Measurements from ENCODE around the gene TPRG1L. TPM values are rescaled to one million over a fixed set of nuclear protein-coding genes. Genes with fewer than 3 reads are reported as not detected.
A peak's percentile ranks its signal among the peaks of the same experiment; 100 is the strongest.

Gene TPRG1L
- total RNA-seq, 2 donors from 2014 or later, result 11.9 to 18.4 TPM

GRCh38 chr1:3632298-3632697 lies 7.5 kb downstream of the TPRG1L start:
- ATAC-seq, result no peak
- no peak overlapping the region for H3K27ac Mint-ChIP-seq
- peaks cover 0 to 3% of the 10 kb centered on the region in 2 donors for H3K4me1 Mint-ChIP-seq (ENCODE audit: low read depth in 2 of 2)

DNA sequence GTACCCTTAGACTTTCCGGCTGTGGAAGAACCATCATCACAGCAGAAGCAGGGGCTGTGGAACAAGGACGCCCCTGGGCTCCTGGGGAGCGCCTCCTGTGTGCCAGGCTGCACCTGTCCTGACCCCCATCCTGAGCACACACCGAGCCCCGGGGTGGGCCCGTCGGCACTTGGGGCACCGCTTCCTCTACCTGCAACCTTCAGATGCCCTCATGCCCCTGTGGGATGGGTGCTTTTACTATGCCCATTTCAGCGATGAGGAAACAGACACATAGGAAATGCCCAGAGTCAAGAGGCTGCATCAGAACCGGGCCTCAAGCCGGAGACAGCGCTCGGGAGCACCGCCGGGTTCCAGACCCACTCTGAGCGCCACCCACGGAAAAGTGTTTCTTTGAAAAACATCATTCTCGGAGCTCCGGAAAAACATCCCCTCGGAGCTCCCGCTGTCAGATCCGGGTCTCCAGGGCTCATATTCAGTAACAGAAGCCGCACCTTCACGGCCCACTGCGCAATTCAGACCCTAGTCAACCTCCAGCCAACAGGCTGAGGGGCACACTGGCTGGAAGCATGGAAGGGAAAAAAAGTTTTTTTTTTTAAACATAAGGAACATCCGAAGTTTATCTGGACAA lies 8.0 kb downstream of the TPRG1L start:
- Mint-ChIP-seq H3K27ac (no peak overlapping the region), H3K9me3 (no peaks in the 10 kb centered on the region), H3K36me3 (peaks cover 10% of the 10 kb centered on the region), H3K4me1 (ENCODE audit: low read depth in 2 of 2) (peaks cover 0 to 3% of the 10 kb centered on the region in 2 donors), H3K4me3 (no peak overlapping the region), H3K27me3 (no peaks in the 10 kb centered on the region)
- no peak for DNase-seq (ENCODE audit: low spot score)
- no peak for ATAC-seq

More at GRCh38 chr1:3632298-3632697, 7.5 kb downstream of the TPRG1L start:
- H3K36me3 Mint-ChIP-seq, result peaks cover 10% of the 10 kb centered on the region
- no peaks in the 10 kb centered on the region for H3K9me3 Mint-ChIP-seq
- H3K4me3 Mint-ChIP-seq, result no peak overlapping the region
- DNase-seq (ENCODE audit: low spot score), result no peak
- H3K27me3 Mint-ChIP-seq, result no peaks in the 10 kb centered on the region

GRCh38 chr1:3633344-3634058 lies 8.7 kb downstream of the TPRG1L start:
- Mint-ChIP-seq H3K9me3 (no peaks in the 10 kb centered on the region), H3K27me3 (no peaks in the 10 kb centered on the region), H3K27ac (no peak overlapping the region), H3K4me1 (ENCODE audit: low read depth in 2 of 2) (peaks cover 0 to 3% of the 10 kb centered on the region in 2 donors), H3K4me3 (no peak overlapping the region), H3K36me3 (peaks cover 10% of the 10 kb centered on the region)
- no peak for ATAC-seq
- DNase-seq (ENCODE audit: low spot score), result no peak

DNA sequence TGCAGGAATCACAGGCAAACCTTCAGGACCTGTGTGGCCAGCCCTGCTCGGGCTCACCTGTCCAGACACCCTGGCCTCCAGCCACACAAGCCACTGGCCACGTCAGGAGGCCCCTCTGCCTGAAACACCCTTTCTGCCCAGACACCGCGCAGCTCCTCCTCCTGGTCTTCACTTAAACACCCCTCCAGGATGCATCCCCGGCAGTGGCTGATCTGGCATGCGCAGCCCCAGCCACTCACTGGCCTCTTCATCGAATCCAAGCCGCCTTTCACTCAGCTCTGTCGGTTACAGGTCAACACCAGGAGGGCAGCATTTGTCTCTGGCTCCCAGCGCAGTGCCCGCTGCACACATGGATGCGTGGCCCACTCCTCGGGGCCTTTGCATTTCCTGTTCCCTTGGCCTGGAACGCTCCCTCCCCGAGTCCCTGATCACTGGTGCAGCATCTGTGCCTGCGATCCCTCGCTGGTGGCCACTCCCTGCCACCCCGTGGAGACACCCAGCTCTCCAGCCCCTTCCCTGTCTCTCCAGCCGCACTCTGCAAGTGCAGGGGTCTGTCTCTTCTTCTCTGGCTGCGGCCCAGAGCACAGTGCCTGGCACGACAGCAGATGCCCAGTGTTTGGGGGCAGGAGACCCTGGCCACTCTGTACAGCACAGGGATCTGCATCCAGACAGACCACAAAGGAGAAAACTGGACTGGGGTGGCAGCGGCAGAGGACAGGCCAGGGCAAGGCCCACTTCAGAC lies 9.4 kb downstream of the TPRG1L start:
- Mint-ChIP-seq H3K27ac (no peak overlapping the region), H3K4me1 (ENCODE audit: low read depth in 2 of 2) (peaks cover 0 to 3% of the 10 kb centered on the region in 2 donors), H3K27me3 (no peaks in the 10 kb centered on the region), H3K9me3 (no peaks in the 10 kb centered on the region), H3K36me3 (peaks cover 10% of the 10 kb centered on the region), H3K4me3 (no peak overlapping the region)
- DNase-seq (ENCODE audit: low spot score), result no peak
- ATAC-seq, result no peak

- peaks cover 0 to 3% of the 10 kb centered on the region in 2 donors for H3K4me1 Mint-ChIP-seq (ENCODE audit: low read depth in 2 of 2)
- H3K9me3 Mint-ChIP-seq, result no peaks in the 10 kb centered on the region
- no peak overlapping the region for H3K27ac Mint-ChIP-seq
- ATAC-seq (no peak), DNase-seq (ENCODE audit: low spot score) (no peak)
- no peak overlapping the region for H3K4me3 Mint-ChIP-seq
- H3K36me3 Mint-ChIP-seq, result peaks cover 10% of the 10 kb centered on the region
- H3K27me3 Mint-ChIP-seq, result no peaks in the 10 kb centered on the region
These were observed 11.3 kb downstream of the TPRG1L start for GRCh38 chr1:3636080-3636479.

GRCh38 chr1:3636531-3636930 lies 11.7 kb downstream of the TPRG1L start:
- Mint-ChIP-seq H3K4me3 (no peak overlapping the region), H3K36me3 (peaks cover 10% of the 10 kb centered on the region), H3K9me3 (no peaks in the 10 kb centered on the region), H3K27ac (no peak overlapping the region), H3K27me3 (no peaks in the 10 kb centered on the region), H3K4me1 (ENCODE audit: low read depth in 2 of 2) (peaks cover 0 to 3% of the 10 kb centered on the region in 2 donors)
- DNase-seq (ENCODE audit: low spot score) (peak; percentile 18), ATAC-seq (no peak)

DNA sequence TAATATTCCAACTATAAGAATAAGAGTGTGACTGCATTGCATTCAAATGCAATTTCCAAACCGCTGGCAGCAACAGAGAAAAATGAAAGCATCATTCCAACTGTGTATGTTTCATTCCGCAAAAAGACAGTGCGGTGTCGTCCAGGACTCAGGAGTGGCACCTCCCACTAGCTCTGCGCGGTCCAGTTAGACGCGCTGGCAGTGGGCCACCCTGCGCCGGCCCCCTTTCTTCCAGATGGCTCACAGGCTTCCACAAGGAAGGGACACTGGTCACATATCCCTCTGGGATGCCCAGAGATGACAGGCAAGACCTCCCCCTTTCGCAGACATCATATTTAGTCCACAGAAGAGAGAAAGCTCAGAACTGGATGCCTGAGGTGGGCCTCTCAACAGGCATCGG lies 13.2 kb downstream of the TPRG1L start:
- no peak overlapping the region for H3K27ac Mint-ChIP-seq
- H3K4me1 Mint-ChIP-seq (ENCODE audit: low read depth in 2 of 2), result peaks cover 0 to 6% of the 10 kb centered on the region in 2 donors
- peaks cover 10% of the 10 kb centered on the region for H3K36me3 Mint-ChIP-seq
- DNase-seq (ENCODE audit: low spot score) (peak; percentile 25), ATAC-seq (no peak)
- H3K4me3 Mint-ChIP-seq, result no peak overlapping the region
- no peaks in the 10 kb centered on the region for H3K9me3 Mint-ChIP-seq
- H3K27me3 Mint-ChIP-seq, result no peaks in the 10 kb centered on the region

DNA sequence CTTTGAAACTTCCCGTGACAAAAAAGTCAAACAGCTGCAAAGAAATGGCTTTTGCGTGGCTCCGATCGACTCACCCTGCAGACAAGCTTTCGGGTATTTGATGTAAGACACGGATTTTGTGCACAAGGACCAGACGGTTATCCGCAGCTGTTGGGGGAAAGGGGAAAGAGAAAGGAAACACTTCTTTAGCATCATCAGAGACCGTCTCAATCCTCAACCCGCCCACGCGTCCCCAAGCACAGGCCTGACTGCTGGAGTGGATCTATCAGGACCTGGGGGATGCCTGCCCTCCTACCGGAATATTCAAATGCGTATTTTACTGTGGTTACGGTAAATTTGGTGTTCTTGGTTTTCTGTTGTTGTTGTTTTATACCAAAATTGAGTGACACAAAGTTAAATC lies 13.9 kb downstream of the TPRG1L start:
- Mint-ChIP-seq H3K4me3 (no peak overlapping the region), H3K27me3 (no peaks in the 10 kb centered on the region), H3K4me1 (ENCODE audit: low read depth in 2 of 2) (peaks cover 0 to 6% of the 10 kb centered on the region in 2 donors), H3K27ac (no peak overlapping the region), H3K9me3 (no peaks in the 10 kb centered on the region), H3K36me3 (peaks cover 10% of the 10 kb centered on the region)
- ATAC-seq, result no peak
- peak; percentile 28 for DNase-seq (ENCODE audit: low spot score)

- peak in 1 of 2 donors; percentile 11 for ATAC-seq
- peaks cover 0 to 6% of the 10 kb centered on the region in 2 donors for H3K4me1 Mint-ChIP-seq (ENCODE audit: low read depth in 2 of 2)
- peak; percentile 56 for DNase-seq (ENCODE audit: low spot score)
- peaks cover 10% of the 10 kb centered on the region for H3K36me3 Mint-ChIP-seq
- H3K4me3 Mint-ChIP-seq, result no peak overlapping the region
- H3K27ac Mint-ChIP-seq, result no peak overlapping the region
- H3K9me3 Mint-ChIP-seq, result no peaks in the 10 kb centered on the region
- no peaks in the 10 kb centered on the region for H3K27me3 Mint-ChIP-seq
These were observed 14.6 kb downstream of the TPRG1L start for GRCh38 chr1:3639397-3639911.

DNA sequence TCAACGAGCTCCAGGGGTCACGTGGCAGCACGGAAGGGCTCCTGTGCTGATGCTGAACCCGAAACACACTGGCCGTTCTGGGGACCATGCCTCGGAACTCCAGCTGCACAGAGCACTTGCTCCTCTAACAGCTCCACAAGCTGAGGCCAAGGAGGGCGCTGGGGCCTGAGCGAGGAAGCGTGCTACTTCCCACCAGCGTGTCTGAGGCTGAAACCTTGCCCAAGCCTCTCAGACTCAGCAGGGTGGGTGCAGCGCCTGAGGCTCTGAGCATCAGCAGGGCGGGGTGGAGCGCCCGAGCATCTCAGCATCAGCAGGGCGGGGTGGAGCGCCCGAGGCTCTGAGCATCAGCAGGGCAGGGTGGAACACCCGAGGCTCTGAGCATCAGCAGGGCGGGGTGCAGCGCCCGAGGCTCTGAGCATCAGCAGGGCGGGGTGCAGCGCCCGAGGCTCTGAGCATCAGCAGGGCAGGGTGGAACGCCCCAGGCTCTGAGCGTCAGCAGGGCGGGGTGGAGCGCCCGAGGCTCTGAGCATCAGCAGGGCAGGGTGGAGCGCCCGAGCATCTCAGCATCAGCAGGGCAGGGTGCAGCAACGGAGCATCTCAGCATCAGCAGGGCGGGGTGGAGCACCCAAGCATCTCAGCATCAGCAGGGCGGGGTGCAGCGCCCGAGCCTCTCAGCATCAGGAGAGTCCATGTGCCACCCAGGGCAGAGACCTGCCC lies 15.5 kb downstream of the TPRG1L start:
- Mint-ChIP-seq H3K27me3 (no peaks in the 10 kb centered on the region), H3K27ac (no peak overlapping the region), H3K4me3 (no peak overlapping the region), H3K9me3 (no peaks in the 10 kb centered on the region), H3K4me1 (ENCODE audit: low read depth in 2 of 2) (peaks cover 0 to 6% of the 10 kb centered on the region in 2 donors), H3K36me3 (peaks cover 10% of the 10 kb centered on the region)
- ATAC-seq, result no peak
- DNase-seq (ENCODE audit: low spot score), result peak; percentile 28

DNA sequence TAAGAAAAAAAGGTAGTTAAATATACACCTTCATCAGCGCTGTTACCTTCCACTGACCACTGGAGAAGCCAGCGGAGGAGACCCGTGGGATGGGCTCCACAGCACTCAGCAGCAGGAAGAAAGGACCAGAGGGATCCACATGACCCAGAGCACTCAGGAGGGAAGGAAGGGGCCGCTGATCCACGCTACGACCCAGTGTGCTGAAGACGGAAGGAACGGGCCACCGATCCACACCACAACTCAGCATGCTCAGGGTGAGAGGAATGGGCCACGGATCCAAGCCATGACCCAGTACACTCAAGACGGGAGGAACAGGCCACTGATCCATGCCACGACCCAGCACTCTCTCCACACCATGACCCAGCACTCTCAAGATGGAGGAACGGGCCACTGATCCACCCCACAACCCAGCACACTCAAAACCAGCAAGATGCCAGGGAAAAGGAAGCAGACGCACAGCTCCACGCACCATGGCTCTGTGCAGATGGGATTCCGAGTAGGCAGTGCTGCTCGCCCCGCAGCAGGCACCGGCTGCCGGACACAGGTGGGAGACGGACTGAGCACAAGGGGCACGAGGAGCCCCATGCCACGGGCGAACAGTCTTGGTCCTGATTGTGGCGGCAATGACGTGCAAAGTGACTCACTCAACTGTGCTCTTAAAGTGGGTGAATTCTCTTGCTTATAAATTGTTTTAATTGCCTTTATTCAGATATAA lies 16.4 kb downstream of the TPRG1L start:
- Mint-ChIP-seq H3K27ac (no peak overlapping the region), H3K36me3 (peaks cover 9% of the 10 kb centered on the region), H3K27me3 (no peaks in the 10 kb centered on the region), H3K4me3 (no peak overlapping the region), H3K4me1 (ENCODE audit: low read depth in 2 of 2) (peaks cover 0 to 6% of the 10 kb centered on the region in 2 donors), H3K9me3 (no peaks in the 10 kb centered on the region)
- DNase-seq (ENCODE audit: low spot score) (peak; percentile 35), ATAC-seq (no peak)

DNA sequence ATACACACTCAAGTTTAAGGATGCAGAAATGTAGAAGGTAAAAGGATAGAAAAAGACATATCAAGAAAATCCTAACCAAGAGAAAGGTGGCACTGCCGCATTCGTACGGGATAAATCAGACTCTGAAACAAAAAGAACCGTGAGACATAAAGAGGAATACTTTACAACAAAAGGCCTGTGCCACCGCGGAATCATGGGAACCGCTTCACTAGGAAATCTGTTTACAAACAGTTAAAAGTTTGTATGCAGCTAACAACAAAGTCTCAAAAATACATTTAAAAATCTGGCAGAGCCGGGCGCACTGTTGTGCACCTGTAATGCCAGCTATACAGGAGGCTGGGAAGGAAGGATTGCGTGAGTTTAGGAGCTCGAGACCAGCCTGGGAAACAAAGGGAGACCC lies 17.0 kb downstream of the TPRG1L start:
- Mint-ChIP-seq H3K27ac (no peak overlapping the region), H3K36me3 (peaks cover 3% of the 10 kb centered on the region), H3K27me3 (no peaks in the 10 kb centered on the region), H3K9me3 (no peaks in the 10 kb centered on the region), H3K4me1 (ENCODE audit: low read depth in 2 of 2) (peaks cover 0 to 3% of the 10 kb centered on the region in 2 donors), H3K4me3 (no peak overlapping the region)
- no peak for DNase-seq (ENCODE audit: low spot score)
- no peak for ATAC-seq

All from natural killer cell treated with Interleukin-12 subunit alpha and Interleukin-12 subunit beta and Interleukin-15 and Interleukin-18, amount 100 ng/mL, for 72 hours (primary cell).